NCI-H1694 treated with DMSO at 0.1 percent for 48 hours (cell line): Measurements from ENCODE around the gene FFAR3.
"Not testable (repeated sequence)": the region's sequence is repeated elsewhere in the genome, so short reads cannot be mapped to it uniquely, and the experiment has no call there.

Experiments
- DNase-seq: peaks from one replicate; lab custom pipeline; 2025; lab: John Stamatoyannopoulos, UW

Gene FFAR3

DNA sequence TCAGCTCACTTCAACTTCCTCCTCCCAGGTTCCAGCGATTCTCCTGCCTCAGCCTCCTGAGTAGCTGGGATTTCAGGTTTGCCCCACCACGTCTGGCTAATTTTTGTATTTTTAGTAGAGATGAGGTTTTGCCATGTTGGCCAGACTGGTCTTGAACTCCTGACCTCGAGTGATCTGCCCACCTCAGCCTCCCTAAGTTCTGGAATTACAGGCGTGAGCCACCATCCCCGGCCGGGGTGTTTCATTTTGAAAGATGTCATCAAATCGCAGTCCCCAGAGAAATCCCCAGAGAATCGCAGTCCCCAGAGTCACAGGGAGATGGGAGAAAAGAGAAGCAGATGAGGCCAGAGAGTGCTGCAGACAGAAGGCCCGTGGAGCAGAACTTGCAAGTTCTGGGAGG lies 43.2 kb downstream of the FFAR3 start:
- DNase-seq: not testable (repeated sequence)

DNA sequence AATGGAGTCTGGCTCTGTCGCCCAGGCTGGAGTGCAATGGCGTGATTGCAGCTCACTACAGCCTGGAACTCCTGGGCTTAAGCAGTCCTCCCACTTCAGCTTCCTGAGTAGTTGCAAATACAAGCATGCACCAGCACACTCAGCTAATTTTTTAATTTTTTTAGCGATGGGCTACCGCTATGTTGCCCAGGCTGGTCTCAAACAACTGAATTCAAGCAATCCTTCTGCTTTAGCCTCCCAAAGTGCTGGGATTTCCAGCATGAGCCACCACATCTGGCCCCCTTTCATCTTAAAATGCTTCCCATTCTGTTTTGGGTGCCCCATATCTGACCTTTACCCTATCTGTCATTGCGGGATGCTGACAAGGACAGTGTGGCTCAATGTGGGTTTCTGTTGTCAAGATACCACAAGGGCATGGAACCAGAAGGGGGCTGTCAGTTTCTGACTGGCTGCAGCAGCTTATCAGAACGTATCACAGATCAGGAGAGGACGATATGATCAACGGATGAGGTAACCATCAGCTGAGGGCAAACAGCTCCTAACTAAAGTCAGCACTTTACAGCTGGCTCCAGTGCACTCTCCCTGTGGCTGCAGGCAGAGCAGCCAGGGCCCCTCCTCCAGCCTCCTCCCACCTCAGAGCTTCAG lies 45.0 kb downstream of the FFAR3 start:
- DNase-seq: no peak

DNA sequence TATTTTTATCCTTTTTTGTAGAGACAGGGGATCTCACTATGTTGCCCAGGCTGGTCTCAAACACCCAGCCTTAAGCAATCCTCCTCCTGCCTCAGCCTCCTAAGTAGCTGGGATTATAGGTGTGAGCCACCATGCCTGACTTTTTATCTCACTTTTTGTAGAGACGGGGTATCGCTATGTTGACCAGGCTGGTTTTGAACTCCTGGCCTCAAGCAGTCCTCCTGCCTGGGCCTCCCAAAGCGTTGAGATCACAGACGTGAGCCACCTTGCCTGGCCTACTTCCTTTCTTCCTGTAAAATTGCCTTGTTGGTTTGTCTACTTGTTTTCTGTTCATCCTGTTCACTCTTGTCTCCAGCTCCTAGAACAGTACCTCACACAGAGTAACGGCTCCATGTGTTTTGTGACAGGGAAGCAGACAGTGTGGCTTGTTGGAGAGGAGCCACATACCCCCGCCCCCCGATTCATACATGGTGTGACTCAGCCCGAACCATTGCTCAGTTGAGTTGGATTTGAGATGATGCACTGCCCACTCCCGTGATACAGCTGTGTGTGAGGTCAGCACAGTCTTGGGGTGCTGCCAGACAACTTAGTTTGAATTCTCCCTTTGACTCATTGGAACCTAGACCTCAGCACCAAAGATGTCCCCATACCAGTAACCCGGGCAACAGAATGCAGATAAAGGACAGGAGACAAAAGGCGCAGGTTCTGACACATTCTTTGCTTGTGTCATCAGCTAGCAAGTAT lies 46.8 kb downstream of the FFAR3 start:
- DNase-seq: no peak

DNA sequence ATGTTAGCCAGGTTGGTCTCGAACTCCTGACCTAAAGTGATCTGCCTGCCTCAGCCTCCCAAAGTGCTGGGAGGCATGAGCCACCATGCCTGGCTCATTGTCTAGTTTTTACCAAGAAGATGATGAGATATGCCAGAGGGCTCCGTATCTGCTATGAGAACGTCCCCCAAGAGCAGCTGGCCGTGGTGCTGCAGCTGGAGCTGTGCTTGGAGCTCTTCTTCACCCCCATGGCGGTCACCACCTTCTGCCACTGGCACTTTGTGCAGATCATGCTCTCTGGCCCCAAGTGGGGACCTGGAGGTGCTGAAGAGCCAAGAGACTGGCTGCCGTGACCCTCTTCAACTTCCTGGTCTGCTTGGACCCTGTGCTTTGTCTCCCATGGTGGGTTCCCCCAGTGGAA lies 49.4 kb downstream of the FFAR3 start:
- DNase-seq: no peak

DNA sequence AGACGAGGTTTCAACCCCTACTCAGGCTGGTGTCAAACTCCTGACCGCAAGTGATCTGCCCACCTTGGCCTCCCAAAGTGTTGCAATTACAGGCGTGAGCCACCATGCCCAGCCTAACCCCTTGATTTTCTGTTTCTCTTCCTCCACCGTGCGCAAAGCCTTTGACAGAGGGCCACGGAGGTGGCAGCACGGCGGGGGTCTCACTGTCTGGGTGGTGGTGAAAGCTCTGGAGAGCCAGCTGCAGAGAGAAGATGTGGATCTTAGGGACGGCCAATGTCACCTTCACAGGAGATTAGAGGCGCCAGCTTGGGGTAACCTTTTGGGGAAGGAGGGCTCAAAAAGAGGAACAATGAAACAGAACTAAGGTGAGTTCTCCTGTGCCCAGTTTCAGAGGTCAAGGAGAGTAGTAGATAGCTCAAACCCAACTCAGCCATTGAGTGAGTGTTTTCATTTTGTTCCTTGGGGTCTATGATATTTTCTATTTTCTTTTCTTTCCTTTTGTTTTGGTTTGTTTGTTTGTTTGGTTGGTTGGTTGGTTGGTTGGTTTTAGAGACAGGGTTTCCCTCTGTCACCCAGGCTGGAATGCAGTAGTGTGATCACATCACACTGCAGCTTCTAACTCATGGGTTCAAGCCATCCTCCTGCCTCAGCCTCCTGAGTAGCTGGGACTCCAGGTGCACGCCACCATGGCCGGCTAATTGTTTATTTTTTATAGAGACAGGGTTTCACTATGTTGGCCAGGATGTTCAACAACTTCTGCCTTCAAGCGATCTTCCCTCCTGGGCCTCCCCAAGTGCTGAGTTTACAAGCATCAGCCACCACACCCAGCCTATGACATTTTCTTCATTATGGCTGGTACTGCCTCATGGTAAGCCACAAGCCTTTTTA lies 50.3 kb downstream of the FFAR3 start:
- DNase-seq: no peak

DNA sequence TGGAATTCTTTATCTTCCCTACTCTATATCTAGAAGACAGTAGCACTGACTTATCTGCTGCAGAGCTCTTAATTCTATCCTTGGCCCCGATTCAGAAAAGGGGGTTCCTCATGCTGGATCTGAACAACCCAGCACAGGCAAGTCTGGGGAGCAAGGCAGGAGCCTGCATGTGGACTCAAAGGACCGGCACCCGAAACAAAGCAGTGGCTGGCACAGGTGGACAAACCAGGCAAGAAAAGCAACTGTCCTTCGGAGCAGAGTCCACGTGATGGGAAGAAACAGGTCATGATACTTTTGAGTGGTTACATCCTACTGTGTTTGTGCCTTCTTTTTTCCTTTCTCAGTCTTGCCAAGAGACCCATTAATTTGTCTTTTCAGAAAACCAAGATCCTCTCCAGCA lies 50.9 kb downstream of the FFAR3 start:
- DNase-seq: no peak
